Measurements from ENCODE around the gene FCER1G.

FCER1G gene

GRCh38 chr1:161227196-161227871, 12.2 kb downstream of the FCER1G start:
- H3K4me3 ChIP-seq (ENCODE audit: low read depth, low read length) = no peak overlapping the region
- TF ChIP-seq, protein P1, sequence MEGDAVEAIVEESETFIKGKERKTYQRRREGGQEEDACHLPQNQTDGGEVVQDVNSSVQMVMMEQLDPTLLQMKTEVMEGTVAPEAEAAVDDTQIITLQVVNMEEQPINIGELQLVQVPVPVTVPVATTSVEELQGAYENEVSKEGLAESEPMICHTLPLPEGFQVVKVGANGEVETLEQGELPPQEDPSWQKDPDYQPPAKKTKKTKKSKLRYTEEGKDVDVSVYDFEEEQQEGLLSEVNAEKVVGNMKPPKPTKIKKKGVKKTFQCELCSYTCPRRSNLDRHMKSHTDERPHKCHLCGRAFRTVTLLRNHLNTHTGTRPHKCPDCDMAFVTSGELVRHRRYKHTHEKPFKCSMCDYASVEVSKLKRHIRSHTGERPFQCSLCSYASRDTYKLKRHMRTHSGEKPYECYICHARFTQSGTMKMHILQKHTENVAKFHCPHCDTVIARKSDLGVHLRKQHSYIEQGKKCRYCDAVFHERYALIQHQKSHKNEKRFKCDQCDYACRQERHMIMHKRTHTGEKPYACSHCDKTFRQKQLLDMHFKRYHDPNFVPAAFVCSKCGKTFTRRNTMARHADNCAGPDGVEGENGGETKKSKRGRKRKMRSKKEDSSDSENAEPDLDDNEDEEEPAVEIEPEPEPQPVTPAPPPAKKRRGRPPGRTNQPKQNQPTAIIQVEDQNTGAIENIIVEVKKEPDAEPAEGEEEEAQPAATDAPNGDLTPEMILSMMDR (IDR thresholded peaks at IDR 0.05; ENCODE audit: low read depth, low read length) = peak; percentile 90

GRCh38 chr1:161228032-161228431, 12.9 kb downstream of the FCER1G start:
- TF ChIP-seq, protein P1 (IDR thresholded peaks at IDR 0.05; ENCODE audit: low read depth, low read length) = no peak
- no peaks in the 10 kb centered on the region for H3K9me3 ChIP-seq (ENCODE audit: severe bottlenecking)
- H3K27ac ChIP-seq = no peak overlapping the region
- no peak for DNase-seq
- peaks cover 24% of the 10 kb centered on the region; the same call in 1 of the 2 replicates for H3K36me3 ChIP-seq
- H3K27me3 ChIP-seq (ENCODE audit: insufficient read depth, low read depth, severe bottlenecking) = no peaks in the 10 kb centered on the region
- no peak overlapping the region for H3K4me3 ChIP-seq (ENCODE audit: low read depth, low read length)

More at GRCh38 chr1:161227196-161227871, 12.2 kb downstream of the FCER1G start:
- peaks cover 24% of the 10 kb centered on the region; the same call in 1 of the 2 replicates for H3K36me3 ChIP-seq
- DNase-seq = peak; percentile 90
- H3K9me3 ChIP-seq (ENCODE audit: severe bottlenecking) = no peaks in the 10 kb centered on the region
- H3K27ac ChIP-seq = no peak overlapping the region
- no peaks in the 10 kb centered on the region for H3K27me3 ChIP-seq (ENCODE audit: insufficient read depth, low read depth, severe bottlenecking)

GRCh38 chr1:161229896-161230295, 14.8 kb downstream of the FCER1G start:
- no peak overlapping the region for H3K4me3 ChIP-seq (ENCODE audit: low read depth, low read length)
- no peaks in the 10 kb centered on the region for H3K9me3 ChIP-seq (ENCODE audit: severe bottlenecking)
- no peak overlapping the region for H3K27ac ChIP-seq
- no peaks in the 10 kb centered on the region for H3K27me3 ChIP-seq (ENCODE audit: insufficient read depth, low read depth, severe bottlenecking)
- peaks cover 24% of the 10 kb centered on the region; the same call in 1 of the 2 replicates for H3K36me3 ChIP-seq
- no peak for DNase-seq
- TF ChIP-seq, protein P1 (IDR thresholded peaks at IDR 0.05; ENCODE audit: low read depth, low read length) = peak; percentile 47

GRCh38 chr1:161230762-161231161, 15.7 kb downstream of the FCER1G start:
- no peak for DNase-seq
- H3K9me3 ChIP-seq (ENCODE audit: severe bottlenecking) = no peaks in the 10 kb centered on the region
- TF ChIP-seq, protein P1 (IDR thresholded peaks at IDR 0.05; ENCODE audit: low read depth, low read length) = no peak
- H3K27ac ChIP-seq = no peak overlapping the region
- no peak overlapping the region for H3K4me3 ChIP-seq (ENCODE audit: low read depth, low read length)
- H3K36me3 ChIP-seq = peaks cover 24% of the 10 kb centered on the region; the same call in 1 of the 2 replicates
- peaks cover 2% of the 10 kb centered on the region for H3K27me3 ChIP-seq (ENCODE audit: insufficient read depth, low read depth, severe bottlenecking)

- no peak for DNase-seq
- Histone ChIP-seq H3K27ac (no peak overlapping the region), H3K9me3 (ENCODE audit: severe bottlenecking) (no peaks in the 10 kb centered on the region), H3K4me3 (ENCODE audit: low read depth, low read length) (no peak overlapping the region), H3K36me3 (peaks cover 20% of the 10 kb centered on the region; the same call in 1 of the 2 replicates), H3K27me3 (ENCODE audit: insufficient read depth, low read depth, severe bottlenecking) (peaks cover 22% of the 10 kb centered on the region)
- TF ChIP-seq, protein P1 (IDR thresholded peaks at IDR 0.05; ENCODE audit: low read depth, low read length) = no peak
Measured at GRCh38 chr1:161233102-161233501, 18.0 kb downstream of the FCER1G start.

Measured in WERI-Rb-1 (cell line).